CD4-positive, alpha-beta T cell treated with Interleukin-6 at 100 ng/mL for 8 hours (primary cell): ENCODE data around the gene FIBIN.
"Not testable (repeated sequence)": the region's sequence is repeated elsewhere in the genome, so short reads cannot be mapped to it uniquely, and the experiment has no call there.

Source experiments
- DNase-seq: peaks from one replicate; pipeline ENCODE4 v3.0.0-alpha.2; 2020; ENCODE audit warnings: mixed read lengths, low spot score

Gene FIBIN

DNA sequence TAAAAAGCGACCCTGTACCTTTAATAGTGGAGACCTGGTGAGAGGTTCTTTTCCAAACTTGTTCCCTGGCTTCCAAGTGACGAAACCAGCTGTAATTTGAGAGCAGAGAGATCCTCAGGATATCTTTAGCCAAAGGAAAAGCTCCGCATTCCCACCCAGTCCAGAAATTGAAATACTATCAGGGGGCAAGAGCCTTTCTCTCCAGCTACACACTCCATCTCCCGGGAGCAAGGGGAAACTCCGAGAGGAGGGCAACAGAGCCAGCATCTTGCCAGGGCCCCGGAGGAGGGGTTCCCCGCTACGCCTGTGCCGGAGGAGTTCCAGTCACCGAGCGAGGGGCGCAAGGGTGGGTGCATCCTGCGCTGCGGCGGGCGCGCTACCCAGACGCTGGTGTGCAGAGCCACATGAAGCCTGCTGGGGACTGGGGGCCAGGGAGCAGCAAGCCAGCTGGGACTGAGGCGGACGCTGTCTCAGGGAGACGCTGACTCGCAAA lies at the start of gene FIBIN:
Gene FIBIN (plus strand): TSS at position 148 of the 493 bp plus-strand sequence. CDS start 415 bp downstream, outside the sequence.
- no peak for DNase-seq

GRCh38 chr11:26944866-26945664 lies 48.8 kb upstream of the FIBIN start:
- DNase-seq: no peak

DNA sequence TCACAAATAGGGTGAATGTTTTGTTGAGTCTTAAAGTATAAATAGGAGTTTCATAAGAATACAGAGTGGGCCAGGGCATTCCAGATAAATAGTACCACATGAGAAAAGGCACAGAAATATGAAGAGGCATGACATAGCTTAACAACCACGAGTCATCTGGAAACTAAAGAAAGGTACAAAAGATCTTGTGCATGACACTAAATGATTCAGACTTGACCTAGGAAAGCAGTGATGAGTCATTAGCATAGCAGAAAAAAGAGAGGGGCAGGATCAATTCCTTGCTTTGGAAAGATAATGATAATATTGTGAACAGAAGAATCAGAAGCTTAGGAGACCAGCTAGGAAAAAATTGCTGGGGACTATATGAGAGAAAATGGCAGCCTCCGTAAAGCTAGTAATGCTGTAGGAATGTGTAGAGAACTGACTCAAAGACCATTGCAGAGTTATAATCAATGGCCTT lies 47.6 kb upstream of the FIBIN start:
- DNase-seq: no peak

DNA sequence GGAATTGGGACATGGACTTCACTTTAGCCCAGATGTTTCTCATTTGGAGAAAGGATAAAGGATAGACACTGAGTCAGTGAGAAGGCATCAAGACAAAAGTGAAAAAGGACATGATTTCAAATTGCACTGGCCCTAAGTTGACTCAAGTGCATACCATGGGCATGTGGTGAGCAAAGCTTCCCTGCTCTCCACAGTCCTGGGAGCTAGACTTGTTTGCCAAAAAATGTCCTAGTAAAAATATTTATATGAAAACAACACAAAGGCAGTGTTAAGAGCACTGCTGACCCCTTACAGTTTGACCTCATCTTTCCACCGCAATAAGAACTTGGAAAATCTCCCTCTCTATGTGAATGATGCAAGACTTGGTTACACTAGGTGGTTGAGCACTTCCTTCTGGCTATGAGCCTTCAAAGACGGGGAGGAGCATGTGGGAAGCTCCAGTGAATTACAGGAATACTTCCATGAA lies 46.5 kb upstream of the FIBIN start:
- DNase-seq: no peak

- no peak for DNase-seq
These were observed 45.8 kb upstream of the FIBIN start for GRCh38 chr11:26947904-26948639.

GRCh38 chr11:26948881-26949280 lies 45.0 kb upstream of the FIBIN start:
- DNase-seq: no peak

DNA sequence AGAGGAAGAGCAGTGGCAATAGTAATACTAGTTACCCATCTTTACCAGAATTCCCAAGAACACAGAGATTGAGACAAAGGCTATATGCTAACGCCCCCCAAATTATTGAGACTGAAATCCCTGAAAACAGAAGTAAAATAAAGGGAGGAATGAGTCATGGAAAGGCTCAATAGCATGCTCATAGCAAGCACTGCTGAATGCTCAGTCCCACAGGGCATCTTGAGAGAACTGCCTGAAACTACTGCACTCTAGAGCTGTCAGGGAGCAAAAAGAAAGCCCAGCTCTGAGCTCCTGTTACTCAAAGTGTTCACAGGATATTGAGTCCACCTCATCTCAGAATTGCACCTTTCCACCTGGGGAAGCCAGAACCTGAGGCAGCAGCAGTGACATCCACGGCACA lies 44.1 kb upstream of the FIBIN start:
- no peak for DNase-seq

DNA sequence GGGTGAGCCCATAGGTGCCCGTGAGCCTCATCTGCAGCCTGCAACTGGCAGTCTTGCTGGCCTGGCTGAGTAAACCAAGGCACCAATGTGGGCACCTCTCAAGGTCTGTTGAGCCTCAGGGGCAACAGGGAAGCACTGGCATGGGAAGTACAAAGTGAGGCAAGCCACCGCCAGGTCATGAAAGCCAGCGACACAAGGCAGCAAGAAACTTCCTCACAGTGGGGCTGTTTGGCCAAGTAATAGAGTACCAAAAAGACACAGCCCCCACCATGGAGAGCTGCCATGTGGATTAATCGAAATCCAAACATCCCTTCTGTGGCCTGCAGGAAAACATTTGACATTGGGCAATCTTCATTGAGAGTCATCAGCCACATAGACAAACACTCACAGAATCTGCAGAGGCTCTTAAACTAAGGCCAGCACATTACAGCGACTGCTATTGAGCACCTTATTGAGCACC lies 43.6 kb upstream of the FIBIN start:
- no peak for DNase-seq

- no peak for DNase-seq
These were observed 42.0 kb upstream of the FIBIN start for GRCh38 chr11:26951809-26952515.

DNA sequence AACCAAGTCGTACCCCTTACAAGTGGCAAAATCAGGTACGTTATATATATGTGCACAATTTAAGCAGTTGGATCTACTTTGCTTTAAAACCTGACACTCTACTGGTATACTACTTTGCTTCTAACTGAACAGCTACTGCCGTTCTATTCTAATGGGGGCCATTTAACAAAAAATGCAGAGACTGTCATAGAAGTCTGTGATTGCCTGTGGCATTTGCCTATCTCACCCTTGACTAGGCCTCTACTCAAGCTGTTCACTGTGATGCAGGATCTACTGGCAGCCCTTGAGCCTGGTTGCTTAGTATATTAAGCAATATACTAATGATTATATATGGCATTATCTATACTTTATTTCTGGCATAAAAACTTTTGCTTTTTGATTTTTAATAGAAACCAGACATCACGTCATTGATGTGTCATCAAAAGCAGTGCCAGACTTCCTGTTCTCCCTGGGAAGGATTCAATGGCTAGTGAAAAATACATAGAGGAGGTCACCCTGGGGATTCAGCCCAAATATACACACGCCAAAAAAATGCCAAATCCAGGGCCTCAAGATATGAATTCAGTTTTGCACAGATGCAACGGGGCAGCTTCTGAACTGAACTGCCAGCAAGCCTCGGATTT lies 40.0 kb upstream of the FIBIN start:
- no peak for DNase-seq

- no peak for DNase-seq
These were observed 35.8 kb upstream of the FIBIN start for GRCh38 chr11:26958005-26958701.

DNA sequence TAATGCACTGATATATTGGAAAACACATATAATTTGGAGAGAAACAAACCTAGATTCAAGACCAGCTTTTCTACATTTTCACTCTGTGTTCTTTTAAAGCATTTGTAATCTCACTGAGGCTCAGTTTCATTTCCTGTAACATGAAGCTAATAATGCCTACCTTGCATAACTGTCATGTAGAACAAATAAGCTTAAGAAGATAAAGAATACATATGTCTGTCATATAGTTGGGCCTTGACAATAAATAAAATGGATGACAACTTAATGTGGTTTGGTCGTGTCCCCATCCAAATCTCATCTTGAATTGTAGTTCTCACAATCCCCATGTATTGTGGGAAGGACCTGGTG lies 35.2 kb upstream of the FIBIN start:
- no peak for DNase-seq

DNA sequence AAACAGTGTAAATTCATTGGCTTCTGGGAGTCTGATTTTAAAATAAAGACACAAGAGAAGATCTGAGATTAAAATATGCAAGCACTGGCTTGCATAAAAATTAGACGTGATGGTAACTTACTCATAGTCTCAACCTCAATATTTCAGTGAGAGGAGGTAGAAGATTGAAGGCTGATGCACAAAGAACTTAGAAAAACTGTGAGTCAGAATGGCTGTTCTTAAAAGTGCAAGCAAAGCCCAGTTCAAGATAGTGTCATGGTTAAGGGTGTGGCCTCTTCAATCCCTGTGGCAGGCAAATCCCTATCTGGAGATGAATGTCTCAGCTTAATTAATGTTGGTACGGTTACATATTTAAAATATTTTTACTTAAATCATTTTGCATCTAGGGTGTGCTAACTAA lies 33.6 kb upstream of the FIBIN start:
- no peak for DNase-seq

GRCh38 chr11:26963764-26964163 lies 30.1 kb upstream of the FIBIN start:
- no peak for DNase-seq

DNA sequence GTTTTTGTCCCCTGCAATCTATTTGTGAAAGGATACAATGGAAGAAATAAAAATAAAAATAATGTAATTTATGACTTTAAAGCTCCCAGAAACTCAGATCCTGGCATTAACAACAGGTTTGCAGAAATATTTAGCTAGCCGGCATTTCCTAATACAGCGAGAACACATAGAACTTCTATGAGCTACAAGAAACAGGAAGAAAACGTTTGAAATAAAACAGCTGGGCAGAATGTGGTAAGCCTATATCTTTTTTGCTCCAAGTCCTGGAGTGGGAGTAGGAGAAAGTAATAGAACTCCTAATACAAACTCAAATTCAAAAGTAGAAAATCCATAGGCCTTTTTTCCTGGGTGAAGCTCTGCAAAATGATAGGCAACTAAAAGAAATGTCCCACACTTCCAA lies 29.6 kb upstream of the FIBIN start:
- no peak for DNase-seq

- not testable (repeated sequence) for DNase-seq
These were observed 28.9 kb upstream of the FIBIN start for GRCh38 chr11:26964847-26965485.

DNA sequence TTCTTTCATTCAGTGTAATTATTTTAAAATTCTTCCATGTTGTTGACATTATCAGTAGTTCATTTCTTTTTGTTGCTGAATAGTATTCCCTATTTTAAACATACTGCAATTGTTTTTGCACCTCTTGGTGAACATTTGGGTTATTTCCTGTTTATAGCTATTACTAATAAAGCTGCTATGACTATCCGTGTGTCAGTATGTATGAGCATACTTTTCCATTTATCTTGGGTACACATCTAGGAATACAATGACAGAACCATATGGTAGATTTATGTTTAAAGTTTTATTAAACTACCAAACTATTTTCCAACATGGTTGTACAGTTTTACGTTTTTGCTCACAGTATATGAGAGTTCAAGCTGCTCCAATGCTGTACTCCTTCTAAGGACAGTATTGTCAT lies 22.0 kb upstream of the FIBIN start:
- DNase-seq: no peak

DNA sequence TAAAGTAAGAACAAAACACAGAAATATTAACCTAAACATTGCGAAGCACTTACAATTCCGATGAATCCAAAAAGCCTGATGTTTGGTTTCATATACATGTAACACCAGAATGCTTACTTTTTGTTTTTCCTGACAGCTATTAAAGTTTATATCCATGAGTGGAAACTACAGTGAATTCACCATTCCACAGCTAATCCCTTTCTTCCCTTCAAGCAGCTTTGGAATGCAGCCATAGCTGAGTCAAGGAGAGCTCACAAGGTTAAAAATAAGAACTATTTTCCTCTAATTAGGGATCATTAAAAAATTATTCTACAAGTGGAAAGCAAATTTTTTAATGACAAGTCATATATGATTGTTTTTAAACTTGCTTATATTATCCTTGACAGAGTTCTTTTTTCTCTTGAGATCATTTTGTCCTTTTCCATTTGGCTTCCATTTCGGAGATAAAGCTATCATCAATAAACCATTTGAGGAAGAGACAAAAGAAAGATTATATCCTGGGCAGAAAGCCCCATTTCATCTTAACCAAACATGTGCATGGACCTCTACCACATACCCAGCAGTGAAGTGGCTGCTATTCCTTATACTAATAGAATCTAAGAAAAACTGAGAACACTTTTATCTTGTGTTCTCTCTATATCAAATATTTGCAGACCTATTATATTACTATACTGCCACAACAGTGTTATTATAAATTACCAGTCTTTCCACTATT lies 19.7 kb upstream of the FIBIN start:
- DNase-seq: no peak

- DNase-seq: no peak
These were observed 18.9 kb upstream of the FIBIN start for GRCh38 chr11:26974996-26975395.

GRCh38 chr11:26976389-26976788 lies 17.5 kb upstream of the FIBIN start:
- no peak for DNase-seq
